Measurements from ENCODE around the gene PBRM1. TPM values are rescaled to one million over a fixed set of nuclear protein-coding genes. Genes with fewer than 3 reads are reported as not detected.

PBRM1 gene
- polyA plus RNA-seq, 3 donors = 26.1 to 72.9 (median 38.0) TPM

DNA sequence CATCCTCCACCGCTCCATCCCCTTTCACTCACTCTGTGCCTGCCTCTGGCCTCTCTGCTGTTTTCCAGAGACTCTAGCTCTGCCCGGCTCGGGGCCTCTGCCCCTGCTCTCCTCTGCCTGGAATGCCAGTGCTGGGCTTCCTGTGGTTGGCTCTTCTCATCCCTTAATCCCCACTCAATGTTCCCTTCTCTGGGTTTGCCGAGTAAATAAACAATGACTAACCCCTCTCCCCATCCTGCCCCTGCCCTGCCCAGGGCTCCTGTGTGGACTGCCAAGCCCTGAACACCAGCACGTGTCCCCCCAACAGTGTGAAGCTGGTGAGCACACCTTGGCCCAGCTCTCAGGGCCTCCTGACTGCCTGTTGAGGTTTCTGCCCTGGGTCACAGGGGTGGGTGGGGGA is 178.4 kb downstream of the PBRM1 start:
- Mint-ChIP-seq H3K27me3 (ENCODE audit: low read depth in 3 of 3) (peaks cover 0 to 1% (median 0%) of the 10 kb centered on the region in 3 donors), H3K36me3 (peaks cover 81 to 97% of the 10 kb centered on the region in 2 donors), H3K4me3 (no peak overlapping the region), H3K27ac (peak overlapping the region in 2 of 7 donors; percentile 1 to 53), H3K4me1 (no peaks in the 10 kb centered on the region), H3K9me3 (no peaks in the 10 kb centered on the region)
- no peaks in the 10 kb centered on the region for H3K27me3 ChIP-seq (ENCODE audit: control insufficient read depth in 2 of 2, insufficient read depth in 2 of 2, low read length in 2 of 2)
- no peak overlapping the region for H3K4me2 ChIP-seq (replicated peaks; ENCODE audit: extremely low read depth, low read length, poor library complexity, severe bottlenecking)
- TF ChIP-seq, protein P1, sequence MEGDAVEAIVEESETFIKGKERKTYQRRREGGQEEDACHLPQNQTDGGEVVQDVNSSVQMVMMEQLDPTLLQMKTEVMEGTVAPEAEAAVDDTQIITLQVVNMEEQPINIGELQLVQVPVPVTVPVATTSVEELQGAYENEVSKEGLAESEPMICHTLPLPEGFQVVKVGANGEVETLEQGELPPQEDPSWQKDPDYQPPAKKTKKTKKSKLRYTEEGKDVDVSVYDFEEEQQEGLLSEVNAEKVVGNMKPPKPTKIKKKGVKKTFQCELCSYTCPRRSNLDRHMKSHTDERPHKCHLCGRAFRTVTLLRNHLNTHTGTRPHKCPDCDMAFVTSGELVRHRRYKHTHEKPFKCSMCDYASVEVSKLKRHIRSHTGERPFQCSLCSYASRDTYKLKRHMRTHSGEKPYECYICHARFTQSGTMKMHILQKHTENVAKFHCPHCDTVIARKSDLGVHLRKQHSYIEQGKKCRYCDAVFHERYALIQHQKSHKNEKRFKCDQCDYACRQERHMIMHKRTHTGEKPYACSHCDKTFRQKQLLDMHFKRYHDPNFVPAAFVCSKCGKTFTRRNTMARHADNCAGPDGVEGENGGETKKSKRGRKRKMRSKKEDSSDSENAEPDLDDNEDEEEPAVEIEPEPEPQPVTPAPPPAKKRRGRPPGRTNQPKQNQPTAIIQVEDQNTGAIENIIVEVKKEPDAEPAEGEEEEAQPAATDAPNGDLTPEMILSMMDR (IDR thresholded peaks at IDR 0.05) = no peak
- H3K79me2 ChIP-seq (ENCODE audit: insufficient read depth, low read length) = no peaks in the 10 kb centered on the region
- no peaks in the 10 kb centered on the region for H3K9me3 ChIP-seq (replicated peaks in 1 of 2; ENCODE audit: control insufficient read depth in 1 of 2, insufficient read depth in 1 of 2, low read length in 2 of 2)
- H3K27ac ChIP-seq (ENCODE audit: low read depth in 1 of 2, low read length in 2 of 2) = no peak overlapping the region
- H3K4me1 ChIP-seq (ENCODE audit: control insufficient read depth in 1 of 2, insufficient read depth in 2 of 2, low read length in 2 of 2) = no peaks in the 10 kb centered on the region
- peaks cover 96 to 97% of the 10 kb centered on the region in 2 donors for H3K36me3 ChIP-seq (replicated peaks in 1 of 2; ENCODE audit: control insufficient read depth in 1 of 2, insufficient read depth in 2 of 2, low read length in 2 of 2)
- 93% methylated on average over 5 of the region's 5 CpGs for WGBS (ENCODE audit: insufficient coverage)
- H3K9ac ChIP-seq (ENCODE audit: insufficient read depth, low read length, poor library complexity, severe bottlenecking) = no peak overlapping the region
- H3K4me3 ChIP-seq (replicated peaks in 1 of 3; ENCODE audit: low read depth in 2 of 3, low read length in 3 of 3) = no peak overlapping the region
- intact Hi-C loops (cut with micrococcal nuclease) = no loop called here
- DNase-seq = no peak
- no peak overlapping the region for H2AFZ ChIP-seq (ENCODE audit: insufficient read depth, low read depth, low read length, poor library complexity, severe bottlenecking)
- H4K20me1 ChIP-seq (ENCODE audit: insufficient read depth, low read length) = peaks cover 8% of the 10 kb centered on the region

DNA sequence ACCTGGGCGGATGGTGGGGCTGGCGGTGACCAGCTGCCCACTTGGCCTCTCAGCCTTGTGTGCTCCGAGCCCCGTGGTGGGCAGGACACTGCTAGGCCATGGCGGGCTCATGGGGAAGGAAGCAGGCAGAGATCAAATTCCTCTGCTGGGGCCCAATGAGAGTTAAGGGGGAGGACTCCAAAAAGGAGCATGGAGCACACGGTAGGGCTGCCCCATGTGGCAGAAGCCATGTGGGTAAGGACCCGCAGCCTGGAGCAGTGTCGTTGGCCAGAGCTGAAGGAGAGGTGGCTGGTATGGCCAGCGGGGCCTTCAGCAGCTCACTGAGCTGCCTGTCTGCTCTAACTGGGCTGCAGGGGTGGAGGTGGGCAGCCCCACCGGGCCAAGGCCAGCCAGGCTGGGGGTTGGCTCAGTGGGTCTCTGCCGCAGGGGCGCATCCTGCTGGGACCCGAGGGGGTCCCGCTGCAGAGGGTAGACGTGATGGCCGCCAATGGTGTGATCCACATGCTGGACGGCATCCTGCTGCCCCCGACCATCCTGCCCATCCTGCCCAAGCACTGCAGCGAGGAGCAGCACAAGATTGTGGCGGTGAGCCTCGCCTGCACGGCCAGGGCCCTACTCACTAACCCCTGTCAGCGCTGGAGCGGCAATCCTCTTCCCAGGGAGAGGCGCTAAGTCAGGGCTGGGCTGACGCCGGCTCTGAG is 179.3 kb downstream of the PBRM1 start:
- H3K4me3 Mint-ChIP-seq = no peak overlapping the region
- H3K4me1 Mint-ChIP-seq = no peaks in the 10 kb centered on the region
- 88% methylated on average over 22 of the region's 27 CpGs for WGBS (ENCODE audit: insufficient coverage)
- Histone ChIP-seq H3K9ac (ENCODE audit: insufficient read depth, low read length, poor library complexity, severe bottlenecking) (no peak overlapping the region), H3K4me3 (replicated peaks in 1 of 3; ENCODE audit: low read depth in 2 of 3, low read length in 3 of 3) (no peak overlapping the region), H3K27ac (ENCODE audit: low read depth in 1 of 2, low read length in 2 of 2) (no peak overlapping the region), H4K20me1 (ENCODE audit: insufficient read depth, low read length) (peaks cover 8% of the 10 kb centered on the region), H3K9me3 (replicated peaks in 1 of 2; ENCODE audit: control insufficient read depth in 1 of 2, insufficient read depth in 1 of 2, low read length in 2 of 2) (no peaks in the 10 kb centered on the region), H3K79me2 (ENCODE audit: insufficient read depth, low read length) (peaks cover 2% of the 10 kb centered on the region), H2AFZ (ENCODE audit: insufficient read depth, low read depth, low read length, poor library complexity, severe bottlenecking) (no peak overlapping the region), H3K4me1 (ENCODE audit: control insufficient read depth in 1 of 2, insufficient read depth in 2 of 2, low read length in 2 of 2) (no peaks in the 10 kb centered on the region), H3K27me3 (ENCODE audit: control insufficient read depth in 2 of 2, insufficient read depth in 2 of 2, low read length in 2 of 2) (no peaks in the 10 kb centered on the region), H3K4me2 (replicated peaks; ENCODE audit: extremely low read depth, low read length, poor library complexity, severe bottlenecking) (no peak overlapping the region), H3K36me3 (replicated peaks in 1 of 2; ENCODE audit: control insufficient read depth in 1 of 2, insufficient read depth in 2 of 2, low read length in 2 of 2) (peaks cover 96 to 97% of the 10 kb centered on the region in 2 donors)
- DNase-seq = no peak
- peaks cover 0 to 3% (median 0%) of the 10 kb centered on the region in 3 donors for H3K27me3 Mint-ChIP-seq (ENCODE audit: low read depth in 3 of 3)
- H3K36me3 Mint-ChIP-seq = peaks cover 80 to 97% of the 10 kb centered on the region in 2 donors
- peak overlapping the region in 1 of 7 donors; percentile 45 for H3K27ac Mint-ChIP-seq
- H3K9me3 Mint-ChIP-seq = no peaks in the 10 kb centered on the region
- intact Hi-C loops (cut with micrococcal nuclease) = no loop called here
- TF ChIP-seq, protein P1 (IDR thresholded peaks at IDR 0.05) = no peak
